Brain pericyte (primary cell): ENCODE results near the gene DCP1A.
"Not testable (repeated sequence)": the region's sequence is repeated elsewhere in the genome, so short reads cannot be mapped to it uniquely, and the experiment has no call there.

Source experiments
- DNase-seq: peaks from one replicate; pipeline ENCODE4 v3.0.0-alpha.2; 2012; ENCODE audit warnings: low read depth, low spot score

The DCP1A gene

GRCh38 chr3:53267766-53268165 is 79.6 kb downstream of the DCP1A start:
- no peak for DNase-seq

GRCh38 chr3:53264718-53265117 is 82.6 kb downstream of the DCP1A start:
- no peak for DNase-seq

DNA sequence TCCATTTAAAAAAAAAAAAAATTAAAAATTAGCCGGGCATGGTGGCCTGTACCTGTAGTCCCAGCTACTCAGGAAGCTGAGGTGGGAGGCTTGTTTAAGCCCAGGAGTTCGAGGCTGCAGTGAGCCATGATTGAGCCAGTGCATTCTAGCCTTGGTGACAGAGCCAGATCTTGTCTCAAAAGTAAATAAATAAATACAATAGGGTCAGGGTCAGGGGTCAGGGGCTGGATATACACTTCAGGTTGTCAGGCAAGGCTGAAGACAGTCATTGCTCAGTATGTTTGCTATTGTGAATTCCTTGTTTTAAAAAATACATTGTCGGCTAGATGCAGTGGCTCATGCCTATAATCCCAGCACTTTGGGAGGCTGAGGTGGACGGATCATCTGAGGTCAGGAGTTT is 83.4 kb downstream of the DCP1A start:
- DNase-seq, result no peak

DNA sequence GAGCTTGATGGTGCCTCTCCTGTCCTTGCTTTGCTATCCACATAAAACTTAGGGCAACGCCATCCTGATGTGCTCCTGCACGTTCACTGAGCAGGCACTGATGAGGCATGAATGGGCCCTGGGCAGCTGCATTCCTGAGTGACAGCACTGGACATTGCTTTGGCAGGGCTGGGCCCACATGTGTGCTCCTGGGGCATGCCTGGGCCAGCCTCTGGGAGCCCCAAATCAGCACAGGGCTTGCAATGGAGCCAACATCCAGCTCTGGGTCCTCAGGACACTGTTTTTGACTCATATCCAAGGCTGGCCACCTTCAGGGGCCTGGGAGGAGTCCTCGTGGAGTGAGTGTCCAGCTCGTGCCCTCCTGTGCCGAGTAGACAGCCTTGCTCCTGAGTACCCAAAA is 85.6 kb downstream of the DCP1A start:
- no peak for DNase-seq

DNA sequence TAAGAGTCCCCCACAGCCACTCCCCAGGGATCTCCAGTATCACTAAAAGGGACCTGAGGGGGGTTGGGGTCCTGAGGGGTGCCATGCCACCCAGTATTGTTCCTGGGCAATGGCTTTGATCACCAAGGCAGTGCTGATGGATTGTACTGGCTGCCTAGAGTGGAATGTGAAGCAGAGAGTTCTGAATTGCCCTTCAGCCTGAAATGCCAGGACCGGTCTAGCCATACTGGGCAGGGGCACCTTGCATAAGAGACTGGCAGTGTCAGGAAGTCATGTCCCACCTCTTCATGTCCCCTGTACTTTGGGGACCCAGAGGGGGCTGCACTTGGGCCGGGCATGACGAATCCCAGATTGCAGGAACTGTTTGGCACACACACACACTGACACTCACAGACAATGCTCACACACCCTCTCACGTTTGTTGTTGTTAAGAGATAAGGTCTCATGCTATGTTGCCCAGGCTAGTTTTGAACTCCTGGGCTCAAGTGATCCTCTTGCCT is 87.0 kb downstream of the DCP1A start:
- DNase-seq, result no peak

GRCh38 chr3:53259427-53260259 is 87.7 kb downstream of the DCP1A start:
- no peak for DNase-seq

GRCh38 chr3:53258600-53259426 is 88.5 kb downstream of the DCP1A start:
- no peak for DNase-seq

DNA sequence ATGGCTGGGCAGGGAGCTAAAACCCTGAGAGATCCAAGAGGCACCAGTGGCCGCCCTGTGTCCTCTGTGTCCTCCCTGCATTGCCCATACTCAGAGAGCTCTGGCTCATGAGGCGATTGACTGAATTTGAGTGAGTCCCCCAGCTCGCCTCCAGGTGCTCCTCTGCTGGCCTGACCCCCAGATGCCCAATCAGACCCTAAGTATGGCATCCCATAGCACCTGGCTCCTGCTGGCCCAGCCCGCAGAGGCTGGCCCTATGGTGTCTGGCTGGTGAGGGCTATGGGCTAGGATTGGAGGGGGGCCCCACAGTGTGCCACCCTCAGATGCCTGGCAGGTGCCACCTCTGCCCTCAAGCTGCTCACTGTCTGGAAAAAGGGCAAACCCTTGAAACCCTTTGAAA is 89.9 kb downstream of the DCP1A start:
- DNase-seq, result no peak

DNA sequence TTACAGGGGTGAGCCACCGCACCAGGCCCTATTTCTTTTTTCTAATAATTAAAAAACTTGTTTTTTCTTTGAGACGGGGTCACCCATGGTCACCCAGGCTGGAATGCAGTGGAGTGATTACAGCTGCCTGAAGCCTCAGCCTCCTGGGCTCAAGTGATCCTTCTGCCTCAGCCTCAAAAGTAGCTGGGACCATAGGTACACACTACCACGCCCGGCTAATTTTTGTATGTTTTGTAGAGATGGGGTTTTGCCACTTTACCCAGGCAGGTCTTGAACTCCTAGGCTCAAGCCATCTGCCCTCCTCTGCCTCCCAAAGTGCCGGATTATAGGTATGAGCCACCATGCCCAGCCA is 90.7 kb downstream of the DCP1A start:
- DNase-seq, result no peak

- no peak for DNase-seq
Measured at GRCh38 chr3:53255775-53256703, 91.3 kb downstream of the DCP1A start, which contains the start of gene TKT. TSS of gene TKT (minus strand) at chr3:53256022. CDS start at chr3:53255942, 80 bp downstream.

- DNase-seq, result no peak
Measured at GRCh38 chr3:53255423-53255774, 91.9 kb downstream of the DCP1A start.

DNA sequence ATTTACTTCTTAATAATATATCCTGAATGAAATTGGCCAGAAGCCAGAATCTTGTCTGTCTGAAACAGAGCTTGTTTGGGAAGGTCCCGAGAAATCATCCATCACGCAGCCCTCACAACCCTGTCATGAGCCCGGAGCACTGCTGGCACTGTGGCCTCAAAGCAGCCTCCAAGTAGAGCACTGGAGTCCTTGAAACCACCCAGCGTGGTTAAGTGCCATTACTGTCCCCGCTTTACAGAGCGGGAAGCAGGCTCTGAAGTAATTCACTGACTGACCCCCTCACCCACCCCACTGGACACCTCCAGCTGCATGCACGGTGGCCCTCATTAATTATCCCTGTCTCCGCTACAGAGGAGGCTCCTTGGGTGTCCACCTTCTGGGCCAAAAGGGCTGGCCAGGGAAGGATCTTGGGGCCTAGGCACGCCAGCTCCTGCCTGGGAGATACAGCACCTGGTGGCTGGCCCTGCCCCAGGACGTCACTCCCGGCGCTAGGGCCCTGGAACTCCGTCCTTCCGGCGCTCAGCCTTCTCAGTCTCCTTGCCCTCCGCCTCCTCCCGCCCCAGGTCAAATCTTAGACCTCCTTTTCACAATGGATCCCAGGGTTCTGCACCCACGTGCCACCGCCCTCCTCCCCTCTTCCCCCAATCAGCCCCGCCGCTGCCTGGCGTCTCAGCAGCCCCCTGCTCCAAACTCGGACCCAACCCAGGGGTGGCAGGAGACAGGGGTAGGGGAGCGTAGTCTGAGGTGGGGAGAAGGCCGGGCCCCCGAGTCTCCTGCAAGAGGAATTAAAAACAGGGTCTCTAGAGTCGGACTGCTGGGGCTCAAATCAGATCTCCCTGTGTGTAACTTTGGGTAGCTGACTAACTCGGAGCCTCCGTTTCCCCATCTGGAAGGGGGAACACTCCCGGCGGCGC is 92.6 kb downstream of the DCP1A start:
- no peak for DNase-seq

DNA sequence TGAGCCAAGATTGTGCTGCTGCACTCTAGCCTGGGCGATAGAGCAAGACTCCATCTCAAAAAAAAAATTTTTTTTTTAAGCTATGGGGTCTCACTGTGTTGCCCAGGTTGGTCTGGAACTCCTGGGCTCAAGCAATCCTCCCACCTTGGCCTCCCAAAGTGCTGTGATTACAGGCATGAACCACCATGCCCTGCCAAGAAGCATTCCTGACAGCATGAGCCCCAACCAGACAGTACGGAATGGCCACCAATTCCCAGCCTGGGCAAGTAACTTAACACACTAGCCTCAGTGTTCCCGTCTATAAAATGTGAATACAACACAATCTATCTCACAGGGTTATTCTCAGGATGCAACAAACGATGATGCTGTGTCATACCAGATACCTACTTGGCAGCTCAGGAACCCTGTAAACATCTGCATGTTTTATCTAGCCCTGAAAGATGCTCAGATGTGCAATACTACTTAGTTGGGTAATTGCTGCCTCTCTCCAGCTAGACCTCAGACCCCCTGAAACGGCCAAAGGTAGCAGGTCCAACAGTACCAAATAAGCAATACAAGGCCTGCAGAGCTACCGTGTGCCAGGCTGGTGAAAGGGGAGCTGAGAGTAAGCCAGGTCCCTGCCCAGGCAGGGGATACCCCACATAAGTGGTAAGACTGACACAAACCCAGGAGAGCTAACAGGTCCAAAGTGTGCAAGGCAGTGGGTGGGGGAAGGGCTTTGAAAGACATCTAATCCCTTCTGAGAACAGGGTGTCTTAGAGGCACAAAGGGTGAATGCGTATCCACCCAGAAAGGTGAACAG is 93.4 kb downstream of the DCP1A start:
- DNase-seq, result no peak

- DNase-seq, result not testable (repeated sequence)
Measured at GRCh38 chr3:53252947-53253322, 94.4 kb downstream of the DCP1A start.

DNA sequence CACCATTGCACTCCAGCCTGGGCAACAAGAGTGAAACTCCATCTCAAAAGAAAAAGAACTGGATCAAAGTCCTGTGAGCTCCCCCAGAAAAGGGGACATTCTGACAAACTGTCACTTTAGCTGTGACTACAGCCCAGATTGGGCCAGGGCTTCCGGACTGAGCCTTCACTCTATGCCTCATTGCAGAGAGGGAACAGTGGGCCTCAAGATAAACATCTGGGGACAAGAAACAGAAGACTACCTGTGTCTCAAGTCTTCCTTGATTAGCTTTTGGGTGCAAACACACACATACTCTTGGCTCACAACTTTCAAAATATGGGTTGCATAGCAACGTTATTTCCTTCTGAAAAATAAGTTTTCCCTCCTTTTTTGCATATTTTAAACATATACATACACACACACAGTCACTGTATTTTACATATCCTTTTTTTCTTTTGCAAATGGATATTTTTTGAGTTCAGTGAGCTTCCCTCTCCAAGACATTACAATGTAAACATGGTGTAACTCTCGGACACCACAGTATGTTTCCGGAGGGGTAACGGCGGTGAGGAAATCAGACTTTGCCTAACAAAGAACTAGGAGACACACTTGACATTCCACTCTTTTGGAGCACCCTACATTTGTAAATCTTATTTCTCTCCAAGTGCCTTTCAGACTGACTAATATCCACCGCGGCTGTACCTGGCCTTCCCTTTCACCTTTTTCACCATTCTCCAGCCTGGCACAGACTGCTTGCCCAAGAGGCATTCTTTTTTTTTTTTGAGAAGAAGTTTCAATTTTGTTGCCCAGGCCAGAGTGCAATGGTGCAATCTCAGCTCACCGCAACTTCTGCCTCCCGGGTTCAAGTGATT is 95.0 kb downstream of the DCP1A start:
- DNase-seq, result no peak

DNA sequence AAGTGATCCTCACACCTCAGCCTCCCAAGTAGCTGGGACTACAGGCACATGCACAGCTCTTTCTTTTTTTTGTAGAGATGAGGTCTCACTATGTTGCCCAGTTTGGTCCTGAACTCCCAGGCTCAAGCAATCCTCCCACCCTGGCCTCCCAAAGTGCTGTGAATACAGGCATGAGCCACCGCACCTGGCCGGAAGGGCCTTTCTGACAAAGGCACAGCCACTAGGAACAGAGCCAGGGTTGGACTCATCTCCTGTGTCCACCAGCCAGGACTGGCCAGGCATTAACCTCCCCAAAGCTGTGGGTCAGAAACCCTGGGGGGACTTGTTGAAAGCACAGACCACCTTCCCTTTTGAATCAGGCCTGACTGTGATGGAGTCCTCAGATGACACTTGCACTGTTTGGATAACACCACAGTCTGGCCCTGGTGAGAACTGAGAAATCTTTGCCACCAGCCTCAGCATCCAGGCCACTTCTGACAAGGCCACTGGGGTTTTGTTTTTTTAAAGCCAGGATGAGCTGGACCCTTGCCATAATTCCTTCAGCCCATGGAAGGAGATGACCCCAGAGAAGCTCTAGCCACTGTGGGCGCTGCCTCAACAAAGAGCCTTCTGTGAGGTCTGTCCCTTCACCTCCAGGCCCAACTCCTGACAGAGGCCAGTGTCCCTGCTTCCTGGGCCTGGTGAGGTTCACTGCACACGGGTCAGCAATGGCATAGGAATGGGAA is 96.3 kb downstream of the DCP1A start:
- no peak for DNase-seq

DNA sequence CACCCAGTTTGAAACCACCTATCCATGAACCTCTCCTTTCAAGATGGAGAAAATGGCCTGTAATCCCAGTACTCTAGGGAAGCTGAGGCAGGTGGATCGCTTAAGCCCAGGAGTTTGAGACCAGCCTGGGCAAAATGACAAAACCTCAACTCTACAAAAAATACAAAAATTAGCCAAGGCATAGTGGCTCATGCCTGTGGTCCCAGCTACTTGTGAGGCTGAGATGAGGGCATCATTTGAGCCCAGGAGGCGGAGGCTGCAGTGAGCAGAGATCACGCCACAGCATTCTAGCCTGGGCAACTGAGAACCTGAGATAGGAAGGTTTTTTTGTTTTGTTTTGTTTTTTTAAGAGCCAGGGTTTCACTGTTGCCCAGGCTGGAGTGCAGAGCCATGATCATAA is 96.9 kb downstream of the DCP1A start:
- DNase-seq, result no peak

GRCh38 chr3:53248161-53248560 is 99.2 kb downstream of the DCP1A start:
- no peak for DNase-seq
